ENCODE results near the gene OR11H7.

GRCh38 chr14:20204721-20205120, 24.1 kb upstream of the OR11H7 start:
- no peak for TF ChIP-seq EZH2 (IDR thresholded peaks at IDR 0.05; ENCODE audit: insufficient read depth, poor library complexity, severe bottlenecking)
- no peak for TF ChIP-seq EZH2phosphoT487 (IDR thresholded peaks at IDR 0.05; ENCODE audit: insufficient read depth, low read depth)

All from GM23248 (cell line).